ENCODE results near the gene TCERG1L.

- no peak for TF ChIP-seq CTCF (IDR thresholded peaks at IDR 0.05)
- TF ChIP-seq POLR2A (IDR thresholded peaks at IDR 0.05): no peak
These were observed 151.2 kb downstream of the TCERG1L start for GRCh38 chr10:131160219-131160875.

Data from stomach (tissue), 4 donors.